HL-60 (cell line): ENCODE measurements around the gene EVPL.
A peak's percentile ranks its signal among the peaks of the same experiment; 100 is the strongest.

Experiments used
- DNase-seq, 2 experiments: peaks; one replicate each; pipeline ENCODE4 v3.0.0-alpha.2; 2010 to 2020; ENCODE audit warnings: low read depth in 1 of 2, low spot score in 1 of 2
- H3K27ac ChIP-seq: fragments of 250-450 bp; sonication (Bioruptor Pico); replicated peaks from 2 replicates; pipeline ENCODE4 v1.5.1; 2020; ENCODE audit warnings: mild to moderate bottlenecking, moderate library complexity
- H3K27me3 ChIP-seq: fragments of 250-450 bp; sonication (Bioruptor Pico); 2 replicates; pipeline ENCODE4 v1.5.1; 2021; ENCODE audit warnings: mild to moderate bottlenecking, moderate library complexity; ENCODE audit not compliant: insufficient read depth, poor library complexity, severe bottlenecking
- H3K4me3 ChIP-seq: replicated peaks from 2 replicates; pipeline ENCODE4 v1.5.1; 2011; ENCODE audit warnings: mild to moderate bottlenecking, control low read depth, low read length; ENCODE audit not compliant: insufficient read depth
- GABPA ChIP-seq: IDR thresholded peaks from 2 replicates; pipeline ENCODE4 v1.6.1; 2012; ENCODE audit warnings: low read depth
- POLR2AphosphoS5 ChIP-seq: IDR thresholded peaks from 2 replicates; pipeline ENCODE4 v1.6.1; 2012; ENCODE audit warnings: low read depth
- SPI1 ChIP-seq: IDR thresholded peaks from 2 replicates; pipeline ENCODE4 v1.6.1; 2012; ENCODE audit warnings: low read depth, mild to moderate bottlenecking, borderline replicate concordance
- long read RNA-seq: library from polyadenylated mRNA; unstranded; transcript quantifications from one replicate; pipeline ENCODE4 v2.0.0, GENCODE V29; 2020
- TF ChIP-seq, protein P1 (sequence below): IDR thresholded peaks from 2 replicates; pipeline ENCODE4 v1.6.1; 2012; ENCODE audit warnings: low read depth; ENCODE audit not compliant: insufficient replicate concordance
- TF ChIP-seq, protein P2 (sequence below): IDR thresholded peaks from one replicate; pipeline ENCODE4 v1.5.1; 2011; ENCODE audit warnings: low read length, control low read depth, inconsistent platforms; ENCODE audit not compliant: insufficient read depth

The EVPL gene
- long read RNA-seq = 0 reads

- Histone ChIP-seq H3K27ac (no peak within 1 kb of the TSS), H3K4me3 (no peak within 1 kb of the TSS), H3K27me3 (no peaks in the 10 kb centered on the region)
- TF ChIP-seq GABPA (no peak), POLR2AphosphoS5 (no peak), SPI1 (no peak)
- TF ChIP-seq, protein P1, sequence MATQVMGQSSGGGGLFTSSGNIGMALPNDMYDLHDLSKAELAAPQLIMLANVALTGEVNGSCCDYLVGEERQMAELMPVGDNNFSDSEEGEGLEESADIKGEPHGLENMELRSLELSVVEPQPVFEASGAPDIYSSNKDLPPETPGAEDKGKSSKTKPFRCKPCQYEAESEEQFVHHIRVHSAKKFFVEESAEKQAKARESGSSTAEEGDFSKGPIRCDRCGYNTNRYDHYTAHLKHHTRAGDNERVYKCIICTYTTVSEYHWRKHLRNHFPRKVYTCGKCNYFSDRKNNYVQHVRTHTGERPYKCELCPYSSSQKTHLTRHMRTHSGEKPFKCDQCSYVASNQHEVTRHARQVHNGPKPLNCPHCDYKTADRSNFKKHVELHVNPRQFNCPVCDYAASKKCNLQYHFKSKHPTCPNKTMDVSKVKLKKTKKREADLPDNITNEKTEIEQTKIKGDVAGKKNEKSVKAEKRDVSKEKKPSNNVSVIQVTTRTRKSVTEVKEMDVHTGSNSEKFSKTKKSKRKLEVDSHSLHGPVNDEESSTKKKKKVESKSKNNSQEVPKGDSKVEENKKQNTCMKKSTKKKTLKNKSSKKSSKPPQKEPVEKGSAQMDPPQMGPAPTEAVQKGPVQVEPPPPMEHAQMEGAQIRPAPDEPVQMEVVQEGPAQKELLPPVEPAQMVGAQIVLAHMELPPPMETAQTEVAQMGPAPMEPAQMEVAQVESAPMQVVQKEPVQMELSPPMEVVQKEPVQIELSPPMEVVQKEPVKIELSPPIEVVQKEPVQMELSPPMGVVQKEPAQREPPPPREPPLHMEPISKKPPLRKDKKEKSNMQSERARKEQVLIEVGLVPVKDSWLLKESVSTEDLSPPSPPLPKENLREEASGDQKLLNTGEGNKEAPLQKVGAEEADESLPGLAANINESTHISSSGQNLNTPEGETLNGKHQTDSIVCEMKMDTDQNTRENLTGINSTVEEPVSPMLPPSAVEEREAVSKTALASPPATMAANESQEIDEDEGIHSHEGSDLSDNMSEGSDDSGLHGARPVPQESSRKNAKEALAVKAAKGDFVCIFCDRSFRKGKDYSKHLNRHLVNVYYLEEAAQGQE = no peak
- TF ChIP-seq, protein P2, sequence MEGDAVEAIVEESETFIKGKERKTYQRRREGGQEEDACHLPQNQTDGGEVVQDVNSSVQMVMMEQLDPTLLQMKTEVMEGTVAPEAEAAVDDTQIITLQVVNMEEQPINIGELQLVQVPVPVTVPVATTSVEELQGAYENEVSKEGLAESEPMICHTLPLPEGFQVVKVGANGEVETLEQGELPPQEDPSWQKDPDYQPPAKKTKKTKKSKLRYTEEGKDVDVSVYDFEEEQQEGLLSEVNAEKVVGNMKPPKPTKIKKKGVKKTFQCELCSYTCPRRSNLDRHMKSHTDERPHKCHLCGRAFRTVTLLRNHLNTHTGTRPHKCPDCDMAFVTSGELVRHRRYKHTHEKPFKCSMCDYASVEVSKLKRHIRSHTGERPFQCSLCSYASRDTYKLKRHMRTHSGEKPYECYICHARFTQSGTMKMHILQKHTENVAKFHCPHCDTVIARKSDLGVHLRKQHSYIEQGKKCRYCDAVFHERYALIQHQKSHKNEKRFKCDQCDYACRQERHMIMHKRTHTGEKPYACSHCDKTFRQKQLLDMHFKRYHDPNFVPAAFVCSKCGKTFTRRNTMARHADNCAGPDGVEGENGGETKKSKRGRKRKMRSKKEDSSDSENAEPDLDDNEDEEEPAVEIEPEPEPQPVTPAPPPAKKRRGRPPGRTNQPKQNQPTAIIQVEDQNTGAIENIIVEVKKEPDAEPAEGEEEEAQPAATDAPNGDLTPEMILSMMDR = no peak
- no peak for DNase-seq
Observed at GRCh38 chr17:76027159-76027839, at the start of gene EVPL. EVPL (minus strand) TSS chr17:76027306; CDS start chr17:76027198, 108 bp downstream.

GRCh38 chr17:76076146-76076764, 49.1 kb upstream of the EVPL start:
- no peak for DNase-seq
- Histone ChIP-seq H3K27me3 (peaks cover 57% of the 10 kb centered on the region), H3K4me3 (no peak overlapping the region), H3K27ac (no peak overlapping the region)
- TF ChIP-seq POLR2AphosphoS5 (no peak), SPI1 (no peak), GABPA (no peak)
- TF ChIP-seq, protein P1 = no peak
- TF ChIP-seq, protein P2 = no peak

- peak in 1 of 2 experiments; percentile 52 for DNase-seq
- TF ChIP-seq GABPA = no peak
- TF ChIP-seq, protein P2 = peak; percentile 2
- Histone ChIP-seq H3K27ac (no peak overlapping the region), H3K27me3 (peaks cover 57% of the 10 kb centered on the region), H3K4me3 (0 out of 2 replicates have a peak overlapping the region, but pooled peaks have one; percentile 1)
Observed at GRCh38 chr17:76075364-76076145, 48.4 kb upstream of the EVPL start.
